ENCODE results near the gene FCHSD2. TPM values are rescaled to one million over a fixed set of nuclear protein-coding genes. Genes with fewer than 3 reads are reported as not detected.

FCHSD2 gene
- total and polyA plus RNA-seq, 4 donors: 14.7 to 41.6 (median 32.6) TPM

- ATAC-seq (ENCODE audit: insufficient read depth, low FRiP score) (no peak), DNase-seq (no peak)
- H3K27me3 ChIP-seq (ENCODE audit: control insufficient read depth in 3 of 3, insufficient read depth in 3 of 3, low read length in 2 of 3): no peaks in the 10 kb centered on the region
- TF ChIP-seq CTCF (IDR thresholded peaks at IDR 0.05; ENCODE audit: control extremely low read depth, extremely low read depth): no peak
- no peaks in the 10 kb centered on the region for H3K9me3 ChIP-seq (ENCODE audit: control insufficient read depth in 4 of 4, insufficient read depth in 3 of 4, low read length in 3 of 4)
- H3K27ac ChIP-seq (ENCODE audit: low read depth in 1 of 2, low read length in 1 of 2): no peak overlapping the region
- peaks cover 0 to 4% (median 0%) of the 10 kb centered on the region in 4 donors for H3K36me3 ChIP-seq (ENCODE audit: control insufficient read depth in 4 of 4, insufficient read depth in 4 of 4, low read length in 4 of 4)
- WGBS, 2 donors: 68 to 82% methylated on average over 3 of the region's 3 CpGs
- peaks cover 0 to under 1% (median 0%) of the 10 kb centered on the region in 5 donors for H3K4me1 ChIP-seq (ENCODE audit: control insufficient read depth in 5 of 5, insufficient read depth in 5 of 5, low read length in 5 of 5)
- H3K4me3 ChIP-seq: no peak overlapping the region
- no peak overlapping the region for H3K9ac ChIP-seq (ENCODE audit: insufficient read depth in 1 of 2, low read length in 2 of 2)
These were observed 291.3 kb downstream of the FCHSD2 start for GRCh38 chr11:72850832-72851231.

GRCh38 chr11:72848846-72849466, 293.2 kb downstream of the FCHSD2 start:
- H3K9me3 ChIP-seq (ENCODE audit: control insufficient read depth in 4 of 4, insufficient read depth in 3 of 4, low read length in 3 of 4): no peaks in the 10 kb centered on the region
- H3K9ac ChIP-seq (ENCODE audit: insufficient read depth in 1 of 2, low read length in 2 of 2): no peak overlapping the region
- ATAC-seq (ENCODE audit: insufficient read depth, low FRiP score) (no peak), DNase-seq (peak in 2 of 3 donors; percentile 50 to 63)
- H3K27ac ChIP-seq (ENCODE audit: low read depth in 1 of 2, low read length in 1 of 2): no peak overlapping the region
- H3K4me3 ChIP-seq: no peak overlapping the region
- peak; percentile 64 for TF ChIP-seq CTCF (IDR thresholded peaks at IDR 0.05; ENCODE audit: control extremely low read depth, extremely low read depth)
- no peaks in the 10 kb centered on the region for H3K27me3 ChIP-seq (ENCODE audit: control insufficient read depth in 3 of 3, insufficient read depth in 3 of 3, low read length in 2 of 3)
- peaks cover 0 to 15% (median 4%) of the 10 kb centered on the region in 5 donors for H3K4me1 ChIP-seq (ENCODE audit: control insufficient read depth in 5 of 5, insufficient read depth in 5 of 5, low read length in 5 of 5)
- 68 to 75% methylated on average over 6 of the region's 6 CpGs for WGBS, 2 donors
- peaks cover 0 to 8% (median 0%) of the 10 kb centered on the region in 4 donors for H3K36me3 ChIP-seq (ENCODE audit: control insufficient read depth in 4 of 4, insufficient read depth in 4 of 4, low read length in 4 of 4)

- ATAC-seq (ENCODE audit: insufficient read depth, low FRiP score): no peak
These were observed 297.8 kb downstream of the FCHSD2 start for GRCh38 chr11:72844356-72844755.

More at GRCh38 chr11:72844356-72844755, 297.8 kb downstream of the FCHSD2 start:
- TF ChIP-seq CTCF (IDR thresholded peaks at IDR 0.05; ENCODE audit: control extremely low read depth, extremely low read depth): no peak
- Histone ChIP-seq H3K4me3 (no peak overlapping the region), H3K4me1 (ENCODE audit: control insufficient read depth in 5 of 5, insufficient read depth in 5 of 5, low read length in 5 of 5) (peaks cover 2 to 28% (median 6%) of the 10 kb centered on the region in 5 donors), H3K27ac (ENCODE audit: low read depth in 1 of 2, low read length in 1 of 2) (no peak overlapping the region), H3K27me3 (ENCODE audit: control insufficient read depth in 3 of 3, insufficient read depth in 3 of 3, low read length in 2 of 3) (no peaks in the 10 kb centered on the region), H3K36me3 (ENCODE audit: control insufficient read depth in 4 of 4, insufficient read depth in 4 of 4, low read length in 4 of 4) (peaks cover 2 to 28% (median 8%) of the 10 kb centered on the region in 4 donors), H3K9ac (ENCODE audit: insufficient read depth in 1 of 2, low read length in 2 of 2) (no peak overlapping the region), H3K9me3 (ENCODE audit: control insufficient read depth in 4 of 4, insufficient read depth in 3 of 4, low read length in 3 of 4) (no peaks in the 10 kb centered on the region)
- DNase-seq: peak; percentile 92 to 98 (median 98)
- 83% methylated on average over 4 of the region's 4 CpGs for WGBS, 2 donors
